ENCODE results near the gene KIRREL2.
A peak's percentile ranks its signal among the peaks of the same experiment; 100 is the strongest.
"Not testable (repeated sequence)": the region's sequence is repeated elsewhere in the genome, so short reads cannot be mapped to it uniquely, and the experiment has no call there.

The KIRREL2 gene

GRCh38 chr19:35870124-35870736 is 13.5 kb downstream of the KIRREL2 start:
- DNase-seq = not testable (repeated sequence)

- DNase-seq = no peak
These were observed 14.1 kb downstream of the KIRREL2 start for GRCh38 chr19:35870798-35871197.

GRCh38 chr19:35871611-35872010 is 14.9 kb downstream of the KIRREL2 start:
- no peak for DNase-seq

GRCh38 chr19:35872180-35872579 is 15.5 kb downstream of the KIRREL2 start:
- DNase-seq = no peak

GRCh38 chr19:35874392-35874930 is 17.8 kb downstream of the KIRREL2 start:
- no peak for DNase-seq

- DNase-seq = no peak
These were observed 22.4 kb downstream of the KIRREL2 start for GRCh38 chr19:35879068-35879467.

GRCh38 chr19:35879770-35880317 is 23.1 kb downstream of the KIRREL2 start:
- peak; percentile 50 to 75 (median 68) for DNase-seq

- peak in 3 of 5 donors; percentile 37 to 65 (median 52) for DNase-seq
These were observed 25.6 kb downstream of the KIRREL2 start for GRCh38 chr19:35882114-35882832.

GRCh38 chr19:35883882-35884281 is 27.2 kb downstream of the KIRREL2 start:
- DNase-seq = no peak

GRCh38 chr19:35885225-35885738 is 28.6 kb downstream of the KIRREL2 start:
- DNase-seq = no peak

- DNase-seq = no peak
These were observed 29.2 kb downstream of the KIRREL2 start for GRCh38 chr19:35885904-35886303.

- no peak for DNase-seq
These were observed 30.5 kb downstream of the KIRREL2 start for GRCh38 chr19:35887197-35887596.

GRCh38 chr19:35888398-35888797 is 31.7 kb downstream of the KIRREL2 start:
- DNase-seq = no peak

- DNase-seq = no peak
These were observed 32.8 kb downstream of the KIRREL2 start for GRCh38 chr19:35889370-35890112.

- no peak for DNase-seq
These were observed 33.5 kb downstream of the KIRREL2 start for GRCh38 chr19:35890113-35890650.

GRCh38 chr19:35891819-35892218 is 35.1 kb downstream of the KIRREL2 start:
- DNase-seq = not testable (repeated sequence)

- DNase-seq = no peak
These were observed 37.6 kb downstream of the KIRREL2 start for GRCh38 chr19:35894342-35894741.

GRCh38 chr19:35895911-35896642 is 39.4 kb downstream of the KIRREL2 start:
- DNase-seq = no peak

- DNase-seq = no peak
These were observed 39.9 kb downstream of the KIRREL2 start for GRCh38 chr19:35896643-35897040.

GRCh38 chr19:35897706-35898451 is 41.2 kb downstream of the KIRREL2 start:
- no peak for DNase-seq

GRCh38 chr19:35898499-35898809 is 41.7 kb downstream of the KIRREL2 start:
- no peak for DNase-seq

Data from T-helper 1 cell (primary cell).